Natural killer cell (primary cell): Measurements from ENCODE around the gene NAT9. TPM values are rescaled to one million over a fixed set of nuclear protein-coding genes. Genes with fewer than 3 reads are reported as not detected.
A peak's percentile ranks its signal among the peaks of the same experiment; 100 is the strongest.

Source experiments
- ATAC-seq, 3 donors: fragments of 150-1000 bp in 2 of 3; fragments of 200-7000 bp in 1 of 3; cut with Tn5 transposase; 1 replicate in 1 of 3; 2 replicates in 2 of 3; pipeline ENCODE4 v1.10.0; 2021; ENCODE audit warnings: mild to moderate bottlenecking in 2 of 3, moderate library complexity in 2 of 3
- DNase-seq, 2 donors: peaks; one replicate each; pipeline versions ENCODE4 v3.0.0 to v3.0.0-alpha.2; 2013 to 2021; ENCODE audit warnings: mixed read lengths in 1 of 2
- H3K27ac ChIP-seq: one replicate; pipeline ENCODE4 v1.5.1; 2013; ENCODE audit warnings: mild to moderate bottlenecking, low read length
- H3K27me3 ChIP-seq: one replicate; pipeline ENCODE4 v1.6.1; 2013; ENCODE audit warnings: low read length; ENCODE audit not compliant: control insufficient read depth, insufficient read depth
- H3K36me3 ChIP-seq: one replicate; pipeline ENCODE4 v1.6.1; 2013; ENCODE audit warnings: low read length; ENCODE audit not compliant: control insufficient read depth, insufficient read depth
- H3K4me1 ChIP-seq: one replicate; pipeline ENCODE4 v1.6.1; 2013; ENCODE audit warnings: low read length; ENCODE audit not compliant: control insufficient read depth, insufficient read depth
- H3K4me3 ChIP-seq: one replicate; pipeline ENCODE4 v1.5.1; 2013; ENCODE audit warnings: low read length
- H3K9me3 ChIP-seq: one replicate; pipeline ENCODE4 v1.6.1; 2013; ENCODE audit warnings: low read length; ENCODE audit not compliant: control insufficient read depth, insufficient read depth
- H3K27ac Mint-ChIP-seq, 2 donors: one replicate each; pipeline ENCODE4 v1.8.0; 2022; ENCODE audit warnings: mild to moderate bottlenecking in 2 of 2, mixed read lengths in 2 of 2, moderate library complexity in 1 of 2
- H3K27me3 Mint-ChIP-seq, 2 donors: one replicate each; pipeline ENCODE4 v1.8.0; 2022; ENCODE audit warnings: low read depth in 2 of 2, mixed read lengths in 2 of 2
- H3K36me3 Mint-ChIP-seq: one replicate; pipeline ENCODE4 v1.8.0; 2022; ENCODE audit warnings: mixed read lengths
- H3K4me1 Mint-ChIP-seq, 2 donors: one replicate each; pipeline ENCODE4 v1.8.0; 2022; ENCODE audit warnings: mixed read lengths in 2 of 2
- H3K4me3 Mint-ChIP-seq: one replicate; pipeline ENCODE4 v1.8.0; 2022; ENCODE audit warnings: mild to moderate bottlenecking, moderate library complexity, mixed read lengths
- H3K9me3 Mint-ChIP-seq, 2 donors: one replicate each; pipeline ENCODE4 v1.8.0; 2022; ENCODE audit warnings: mixed read lengths in 2 of 2
- CTCF ChIP-seq: fragments of 200-600 bp; IDR thresholded peaks from one replicate; pipeline ENCODE4 v1.8.0; 2022; ENCODE audit warnings: antibody characterized with exemption
- WGBS: methylation state at CpG from one replicate; pipeline ENCODE4 v1.1.7; 2013; ENCODE audit warnings: missing lambda C conversion rate; ENCODE audit not compliant: insufficient coverage; 5-methylcytosine and 5-hydroxymethylcytosine counted together
- intact Hi-C: fragments of 100-400 bp; cut with micrococcal nuclease; formaldehyde crosslinking; loops from one replicate; pipeline ENCODE4 v1.14.2; 2022
- total RNA-seq, 4 donors: library from RNA; stranded (reverse); fragments of 120-200 nt in 1 of 4; gene quantifications; one replicate each; pipeline versions ENCODE4 v1.2.3 to v1.2.4, GENCODE V29; 2013 to 2022

Gene NAT9
- total RNA-seq, 3 donors from 2014 or later (not counting 1 experiment from before 2014, with no cell fraction given), result 20.0 to 27.2 (median 24.8) TPM

- H3K9me3 Mint-ChIP-seq, result no peaks in the 10 kb centered on the region
- no peaks in the 10 kb centered on the region for H3K36me3 ChIP-seq
- ATAC-seq (no peak), DNase-seq (peak; percentile 51 to 72)
- H3K4me3 Mint-ChIP-seq, result peak overlapping the region; percentile 41
- no peak overlapping the region for H3K27ac ChIP-seq
- WGBS, result 53% methylated on average over 9 of the region's 9 CpGs
- intact Hi-C loops, result no loop called here
- no peak overlapping the region for H3K4me3 ChIP-seq
- no peak overlapping the region for H3K27ac Mint-ChIP-seq
- peaks cover 7% of the 10 kb centered on the region for H3K9me3 ChIP-seq
- no peaks in the 10 kb centered on the region for H3K36me3 Mint-ChIP-seq
- peaks cover 89% of the 10 kb centered on the region for H3K4me1 ChIP-seq
- H3K4me1 Mint-ChIP-seq, result peaks cover 6 to 13% of the 10 kb centered on the region in 2 donors
- H3K27me3 ChIP-seq, result no peaks in the 10 kb centered on the region
- no peak for TF ChIP-seq CTCF
- H3K27me3 Mint-ChIP-seq, result peaks cover 0 to 4% of the 10 kb centered on the region in 2 donors
Measured at GRCh38 chr17:74733365-74734122, 42.6 kb downstream of the NAT9 start.

- DNase-seq, result peak in 1 of 2 donors; percentile 44
- H3K36me3 Mint-ChIP-seq, result no peaks in the 10 kb centered on the region
- intact Hi-C loops, result no loop called here
- no peak overlapping the region for H3K27ac ChIP-seq
- H3K4me3 ChIP-seq, result no peak overlapping the region
- no peaks in the 10 kb centered on the region for H3K27me3 ChIP-seq
- no peak overlapping the region for H3K27ac Mint-ChIP-seq
- WGBS, result 65% methylated on average over 12 of the region's 12 CpGs
- TF ChIP-seq CTCF, result no peak
- peaks cover 0 to 4% of the 10 kb centered on the region in 2 donors for H3K27me3 Mint-ChIP-seq
- no peaks in the 10 kb centered on the region for H3K9me3 Mint-ChIP-seq
- no peak for ATAC-seq
- peaks cover 76% of the 10 kb centered on the region for H3K4me1 ChIP-seq
- no peak overlapping the region for H3K4me3 Mint-ChIP-seq
- no peaks in the 10 kb centered on the region for H3K36me3 ChIP-seq
- H3K9me3 ChIP-seq, result peaks cover 7% of the 10 kb centered on the region
- H3K4me1 Mint-ChIP-seq, result peaks cover 5 to 7% of the 10 kb centered on the region in 2 donors
Measured at GRCh38 chr17:74732042-74732867, 43.9 kb downstream of the NAT9 start.

- no peaks in the 10 kb centered on the region for H3K36me3 Mint-ChIP-seq
- H3K4me1 Mint-ChIP-seq, result peaks cover 2 to 3% of the 10 kb centered on the region in 2 donors
- Histone ChIP-seq H3K4me1 (peaks cover 68% of the 10 kb centered on the region), H3K4me3 (no peak overlapping the region), H3K9me3 (peaks cover 7% of the 10 kb centered on the region), H3K36me3 (no peaks in the 10 kb centered on the region), H3K27ac (peak overlapping the region; percentile 46), H3K27me3 (no peaks in the 10 kb centered on the region)
- no peak overlapping the region for H3K4me3 Mint-ChIP-seq
- intact Hi-C loops, result no loop called here
- peak overlapping the region in 1 of 2 donors; percentile 56 for H3K27ac Mint-ChIP-seq
- H3K27me3 Mint-ChIP-seq, result peaks cover 0 to 4% of the 10 kb centered on the region in 2 donors
- H3K9me3 Mint-ChIP-seq, result no peaks in the 10 kb centered on the region
- WGBS, result 91% methylated on average over 4 of the region's 4 CpGs
- DNase-seq, result no peak
- TF ChIP-seq CTCF, result no peak
- no peak for ATAC-seq
Measured at GRCh38 chr17:74731347-74731605, 44.9 kb downstream of the NAT9 start.
